ENCODE data around the gene ARGLU1. TPM values are rescaled to one million over a fixed set of nuclear protein-coding genes. Genes with fewer than 3 reads are reported as not detected.

The ARGLU1 gene
- total and polyA plus RNA-seq, 2 experiments from 2014 or later: 108 to 166 TPM

DNA sequence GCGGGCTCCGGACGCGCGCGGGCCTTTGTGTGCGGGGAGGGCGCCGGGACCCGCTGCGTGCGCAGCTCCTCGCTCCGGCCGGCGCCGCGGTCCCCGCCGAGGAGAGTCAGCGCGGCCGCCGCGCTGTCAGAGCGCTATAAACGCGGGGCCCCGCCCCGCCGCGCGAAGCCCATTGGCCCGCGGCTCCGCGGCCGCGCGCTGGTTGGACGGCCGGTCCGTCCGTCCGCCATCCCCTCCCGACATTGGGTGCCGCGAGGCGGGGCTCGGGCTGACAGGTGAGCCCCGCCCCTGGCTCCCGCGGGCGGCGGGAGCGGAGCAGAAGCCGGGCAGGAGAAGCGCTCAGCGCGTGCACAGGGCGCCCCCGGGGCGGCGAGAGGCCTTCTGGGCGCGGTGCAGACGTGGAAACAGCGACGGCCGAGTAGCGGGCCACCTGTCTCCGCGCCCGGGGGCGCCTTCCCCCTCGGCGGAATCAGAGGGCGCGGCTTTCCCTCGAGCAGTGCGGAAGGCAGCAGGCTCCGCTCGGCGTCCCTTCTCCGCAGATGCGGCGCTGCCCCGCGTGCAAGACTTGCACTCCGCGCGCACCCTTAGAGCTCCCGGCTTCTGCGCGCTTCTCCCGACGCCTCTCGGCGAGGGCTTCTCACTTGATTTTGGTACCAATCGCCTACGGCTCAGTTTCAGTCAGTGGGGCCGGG lies 32.2 kb downstream of the ARGLU1 start, which contains the start of gene EFNB2 (continued):
- TF ChIP-seq, protein P1, sequence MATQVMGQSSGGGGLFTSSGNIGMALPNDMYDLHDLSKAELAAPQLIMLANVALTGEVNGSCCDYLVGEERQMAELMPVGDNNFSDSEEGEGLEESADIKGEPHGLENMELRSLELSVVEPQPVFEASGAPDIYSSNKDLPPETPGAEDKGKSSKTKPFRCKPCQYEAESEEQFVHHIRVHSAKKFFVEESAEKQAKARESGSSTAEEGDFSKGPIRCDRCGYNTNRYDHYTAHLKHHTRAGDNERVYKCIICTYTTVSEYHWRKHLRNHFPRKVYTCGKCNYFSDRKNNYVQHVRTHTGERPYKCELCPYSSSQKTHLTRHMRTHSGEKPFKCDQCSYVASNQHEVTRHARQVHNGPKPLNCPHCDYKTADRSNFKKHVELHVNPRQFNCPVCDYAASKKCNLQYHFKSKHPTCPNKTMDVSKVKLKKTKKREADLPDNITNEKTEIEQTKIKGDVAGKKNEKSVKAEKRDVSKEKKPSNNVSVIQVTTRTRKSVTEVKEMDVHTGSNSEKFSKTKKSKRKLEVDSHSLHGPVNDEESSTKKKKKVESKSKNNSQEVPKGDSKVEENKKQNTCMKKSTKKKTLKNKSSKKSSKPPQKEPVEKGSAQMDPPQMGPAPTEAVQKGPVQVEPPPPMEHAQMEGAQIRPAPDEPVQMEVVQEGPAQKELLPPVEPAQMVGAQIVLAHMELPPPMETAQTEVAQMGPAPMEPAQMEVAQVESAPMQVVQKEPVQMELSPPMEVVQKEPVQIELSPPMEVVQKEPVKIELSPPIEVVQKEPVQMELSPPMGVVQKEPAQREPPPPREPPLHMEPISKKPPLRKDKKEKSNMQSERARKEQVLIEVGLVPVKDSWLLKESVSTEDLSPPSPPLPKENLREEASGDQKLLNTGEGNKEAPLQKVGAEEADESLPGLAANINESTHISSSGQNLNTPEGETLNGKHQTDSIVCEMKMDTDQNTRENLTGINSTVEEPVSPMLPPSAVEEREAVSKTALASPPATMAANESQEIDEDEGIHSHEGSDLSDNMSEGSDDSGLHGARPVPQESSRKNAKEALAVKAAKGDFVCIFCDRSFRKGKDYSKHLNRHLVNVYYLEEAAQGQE (IDR thresholded peaks at IDR 0.05; ENCODE audit: unreplicated experiment): no peak
- TF ChIP-seq STAT1 (IDR thresholded peaks at IDR 0.05; ENCODE audit: unreplicated experiment) (no peak), NANOG (IDR thresholded peaks at IDR 0.05; ENCODE audit: borderline replicate concordance) (no peak), CREB1 (CRISPR knock-in tag; IDR thresholded peaks at IDR 0.05; ENCODE audit: low read depth) (no peak), POLR2AphosphoS5 (IDR thresholded peaks at IDR 0.05; ENCODE audit: low read depth) (peak; percentile 66)
- TF ChIP-seq, protein P2, sequence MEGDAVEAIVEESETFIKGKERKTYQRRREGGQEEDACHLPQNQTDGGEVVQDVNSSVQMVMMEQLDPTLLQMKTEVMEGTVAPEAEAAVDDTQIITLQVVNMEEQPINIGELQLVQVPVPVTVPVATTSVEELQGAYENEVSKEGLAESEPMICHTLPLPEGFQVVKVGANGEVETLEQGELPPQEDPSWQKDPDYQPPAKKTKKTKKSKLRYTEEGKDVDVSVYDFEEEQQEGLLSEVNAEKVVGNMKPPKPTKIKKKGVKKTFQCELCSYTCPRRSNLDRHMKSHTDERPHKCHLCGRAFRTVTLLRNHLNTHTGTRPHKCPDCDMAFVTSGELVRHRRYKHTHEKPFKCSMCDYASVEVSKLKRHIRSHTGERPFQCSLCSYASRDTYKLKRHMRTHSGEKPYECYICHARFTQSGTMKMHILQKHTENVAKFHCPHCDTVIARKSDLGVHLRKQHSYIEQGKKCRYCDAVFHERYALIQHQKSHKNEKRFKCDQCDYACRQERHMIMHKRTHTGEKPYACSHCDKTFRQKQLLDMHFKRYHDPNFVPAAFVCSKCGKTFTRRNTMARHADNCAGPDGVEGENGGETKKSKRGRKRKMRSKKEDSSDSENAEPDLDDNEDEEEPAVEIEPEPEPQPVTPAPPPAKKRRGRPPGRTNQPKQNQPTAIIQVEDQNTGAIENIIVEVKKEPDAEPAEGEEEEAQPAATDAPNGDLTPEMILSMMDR (conservative IDR thresholded peaks at IDR 0.05; ENCODE audit: low read depth in 2 of 2): peak in 1 of 2 experiments; percentile 36; a peak in 1 of 4 replicates

DNA sequence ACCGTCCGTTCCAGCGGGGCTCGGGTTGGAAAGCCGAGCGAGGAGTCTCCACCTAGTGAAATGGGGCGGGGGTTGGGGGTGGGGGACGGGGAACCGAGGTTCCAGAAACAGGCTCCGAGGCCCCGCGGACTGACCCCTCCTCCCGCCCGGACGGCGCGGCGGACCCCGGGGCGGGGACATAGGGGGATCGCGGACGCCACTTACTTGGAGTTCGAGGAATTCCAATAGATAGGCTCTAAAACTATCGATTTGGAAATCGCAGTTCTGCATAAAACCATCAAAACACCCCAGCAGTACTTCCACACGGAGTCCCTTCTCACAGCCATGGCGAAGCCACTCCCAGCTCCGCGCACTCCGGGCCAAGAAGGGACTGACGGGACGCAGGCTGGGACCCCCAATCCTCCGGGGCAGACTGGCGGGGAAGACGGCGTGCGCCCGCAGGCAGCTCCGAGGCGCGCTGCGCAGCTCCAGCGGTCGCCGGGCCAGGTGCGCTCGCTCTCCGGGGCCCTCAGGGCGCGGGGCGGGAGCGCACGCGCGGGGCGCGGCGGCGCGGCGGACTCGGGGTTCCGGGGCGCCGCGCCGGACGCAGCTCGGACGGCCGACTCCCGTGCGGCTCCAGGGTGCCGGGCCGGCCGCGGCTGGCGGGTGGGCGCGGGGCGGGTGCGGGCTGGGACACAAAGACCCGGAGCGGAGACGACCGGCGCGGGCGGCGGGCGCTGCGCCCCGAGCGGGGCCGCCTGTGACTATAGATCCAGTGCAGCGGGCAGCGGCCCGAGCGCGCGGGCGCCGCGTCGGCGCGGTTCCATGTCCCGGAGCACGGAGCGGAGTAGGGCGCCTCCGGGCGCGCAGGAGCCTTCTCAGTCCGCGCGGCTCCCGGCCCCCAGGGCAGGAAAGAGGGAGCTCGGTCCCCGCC lies 33.0 kb downstream of the ARGLU1 start:
- Mint-ChIP-seq H3K9me3 (no peaks in the 10 kb centered on the region; the same call in 2 of the 3 replicates), H3K4me1 (peaks cover 41% of the 10 kb centered on the region), H3K4me3 (peak overlapping the region; percentile 85), H3K36me3 (ENCODE audit: low read depth) (no peaks in the 10 kb centered on the region; the same call in 2 of the 3 replicates), H3K27me3 (ENCODE audit: insufficient read depth, low read depth, poor library complexity) (peaks cover 21% of the 10 kb centered on the region), H3K27ac (no peak overlapping the region)
- H3K79me2 ChIP-seq (replicated peaks; ENCODE audit: insufficient read depth): peaks cover 32% of the 10 kb centered on the region
- no peaks in the 10 kb centered on the region for H3K36me3 ChIP-seq (ENCODE audit: insufficient read depth)
- peaks cover 43% of the 10 kb centered on the region for H3K4me1 ChIP-seq (ENCODE audit: insufficient read depth)
- H3K4me3 ChIP-seq: peak overlapping the region; percentile 58
- H3K27me3 ChIP-seq (ENCODE audit: insufficient read depth): peaks cover 29% of the 10 kb centered on the region
- DNase-seq (ENCODE audit: low spot score) (peak; percentile 43), ATAC-seq (peak; percentile 2)
- no peak overlapping the region for H2AFZ ChIP-seq
- no peak overlapping the region for H3K27ac ChIP-seq (ENCODE audit: low read depth)
- peak overlapping the region; percentile 78 for H3K4me2 ChIP-seq
- H4K20me1 ChIP-seq (replicated peaks; ENCODE audit: insufficient read depth): 0 out of 2 replicates have a peak, but pooled peaks cover 13% of the 10 kb centered on the region
- H3F3A ChIP-seq (replicated peaks; ENCODE audit: low read depth): no peaks in the 10 kb centered on the region
- H3K9me2 ChIP-seq (ENCODE audit: insufficient read depth): no peaks in the 10 kb centered on the region
- TF ChIP-seq EZH2phosphoT487 (IDR thresholded peaks at IDR 0.05; ENCODE audit: unreplicated experiment) (no peak), CREB1 (CRISPR knock-in tag; IDR thresholded peaks at IDR 0.05; ENCODE audit: low read depth) (no peak), POLR2AphosphoS5 (IDR thresholded peaks at IDR 0.05; ENCODE audit: low read depth) (no peak), ZNF331 (CRISPR knock-in tag; IDR thresholded peaks at IDR 0.05; ENCODE audit: low read depth) (no peak), NANOG (IDR thresholded peaks at IDR 0.05; ENCODE audit: borderline replicate concordance) (no peak), STAT1 (IDR thresholded peaks at IDR 0.05; ENCODE audit: unreplicated experiment) (no peak), EZH2 (IDR thresholded peaks at IDR 0.05; ENCODE audit: low read depth, unreplicated experiment) (no peak), JUNB (IDR thresholded peaks at IDR 0.05; ENCODE audit: unreplicated experiment) (no peak)
- TF ChIP-seq, protein P3, sequence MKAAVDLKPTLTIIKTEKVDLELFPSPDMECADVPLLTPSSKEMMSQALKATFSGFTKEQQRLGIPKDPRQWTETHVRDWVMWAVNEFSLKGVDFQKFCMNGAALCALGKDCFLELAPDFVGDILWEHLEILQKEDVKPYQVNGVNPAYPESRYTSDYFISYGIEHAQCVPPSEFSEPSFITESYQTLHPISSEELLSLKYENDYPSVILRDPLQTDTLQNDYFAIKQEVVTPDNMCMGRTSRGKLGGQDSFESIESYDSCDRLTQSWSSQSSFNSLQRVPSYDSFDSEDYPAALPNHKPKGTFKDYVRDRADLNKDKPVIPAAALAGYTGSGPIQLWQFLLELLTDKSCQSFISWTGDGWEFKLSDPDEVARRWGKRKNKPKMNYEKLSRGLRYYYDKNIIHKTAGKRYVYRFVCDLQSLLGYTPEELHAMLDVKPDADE (IDR thresholded peaks at IDR 0.05): no peak
- TF ChIP-seq, protein P2 (conservative IDR thresholded peaks at IDR 0.05; ENCODE audit: low read depth in 2 of 2): no peak
- TF ChIP-seq, protein P1 (IDR thresholded peaks at IDR 0.05; ENCODE audit: unreplicated experiment): no peak

Measured in GM23338 (cell line).